Measurements from ENCODE around the gene OPTC.

- TF ChIP-seq POLR2A (IDR thresholded peaks at IDR 0.05), result no peak
- TF ChIP-seq CTCF (IDR thresholded peaks at IDR 0.05), result no peak
- TF ChIP-seq POLR2AphosphoS5 (IDR thresholded peaks at IDR 0.05), result peak; percentile 28 to 82 (median 49)
Measured at GRCh38 chr1:203465146-203465798, 28.7 kb upstream of the OPTC start.

Measured in stomach (tissue), 4 donors.